Measurements from ENCODE around the gene UFC1. TPM values are rescaled to one million over a fixed set of nuclear protein-coding genes. Genes with fewer than 3 reads are reported as not detected.

UFC1 gene
- total and polyA plus RNA-seq, 2 of the 13 experiments (the other 11 are each of a cell fraction or from before 2014, with no cell fraction given): 72.8 to 85.2 TPM

DNA sequence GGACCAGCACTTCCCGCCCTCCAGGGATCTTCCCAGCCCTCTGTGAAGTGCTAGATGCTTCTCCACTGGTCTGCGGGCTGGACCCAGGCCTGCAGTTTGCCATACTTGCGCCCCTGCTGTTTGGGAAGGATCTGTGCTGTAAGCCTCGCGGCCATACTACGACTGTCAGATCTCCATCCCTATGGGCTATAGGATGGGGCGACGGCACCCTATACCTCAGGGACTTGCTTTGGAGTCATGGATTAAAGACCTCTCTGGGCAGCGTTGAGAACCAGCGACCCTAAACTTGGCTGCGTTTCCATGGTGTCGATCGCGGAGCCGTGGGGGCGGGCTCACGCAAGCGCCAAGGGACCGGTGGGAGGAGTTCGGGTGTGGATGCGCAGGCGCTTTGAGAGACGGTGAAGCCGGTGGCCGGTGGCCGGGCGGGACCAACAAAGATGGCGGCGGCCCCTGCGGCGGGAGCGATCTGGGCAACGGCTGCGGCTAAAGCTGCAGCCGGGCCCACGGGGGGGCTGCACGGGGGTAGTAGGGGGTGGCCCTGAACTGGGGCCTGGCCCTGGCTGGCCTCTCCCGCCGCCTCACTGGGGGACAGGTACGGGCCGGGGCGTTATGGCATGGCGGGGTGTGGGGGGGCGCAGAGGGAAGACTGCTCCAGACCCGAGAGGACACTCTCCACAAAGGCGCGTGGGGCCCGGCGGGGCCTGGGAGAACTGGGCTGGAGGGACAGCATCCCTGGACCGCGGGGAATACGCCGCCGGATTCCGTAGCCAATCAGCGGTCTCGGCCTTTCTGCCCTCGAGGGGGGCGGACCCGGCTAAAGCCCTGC is 5.5 kb downstream of the UFC1 start, which contains the start of gene USP21 (continued):
- TF ChIP-seq, protein P1, sequence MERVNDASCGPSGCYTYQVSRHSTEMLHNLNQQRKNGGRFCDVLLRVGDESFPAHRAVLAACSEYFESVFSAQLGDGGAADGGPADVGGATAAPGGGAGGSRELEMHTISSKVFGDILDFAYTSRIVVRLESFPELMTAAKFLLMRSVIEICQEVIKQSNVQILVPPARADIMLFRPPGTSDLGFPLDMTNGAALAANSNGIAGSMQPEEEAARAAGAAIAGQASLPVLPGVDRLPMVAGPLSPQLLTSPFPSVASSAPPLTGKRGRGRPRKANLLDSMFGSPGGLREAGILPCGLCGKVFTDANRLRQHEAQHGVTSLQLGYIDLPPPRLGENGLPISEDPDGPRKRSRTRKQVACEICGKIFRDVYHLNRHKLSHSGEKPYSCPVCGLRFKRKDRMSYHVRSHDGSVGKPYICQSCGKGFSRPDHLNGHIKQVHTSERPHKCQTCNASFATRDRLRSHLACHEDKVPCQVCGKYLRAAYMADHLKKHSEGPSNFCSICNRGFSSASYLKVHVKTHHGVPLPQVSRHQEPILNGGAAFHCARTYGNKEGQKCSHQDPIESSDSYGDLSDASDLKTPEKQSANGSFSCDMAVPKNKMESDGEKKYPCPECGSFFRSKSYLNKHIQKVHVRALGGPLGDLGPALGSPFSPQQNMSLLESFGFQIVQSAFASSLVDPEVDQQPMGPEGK (CRISPR knock-in tag; IDR thresholded peaks at IDR 0.05): peak; percentile 48
- TF ChIP-seq HOXD1 (CRISPR knock-in tag; IDR thresholded peaks at IDR 0.05) (no peak), ZNF543 (CRISPR knock-in tag; IDR thresholded peaks at IDR 0.05) (peak; percentile 48; the same call in 1 of the 2 replicates), HNRNPK (IDR thresholded peaks at IDR 0.05; ENCODE audit: low read depth, low read length, poor library complexity, severe bottlenecking) (no peak), ZNF605 (CRISPR knock-in tag; IDR thresholded peaks at IDR 0.05) (peak; percentile 8; the same call in 1 of the 2 replicates), EEA1 (CRISPR knock-in tag; IDR thresholded peaks at IDR 0.05; ENCODE audit: borderline replicate concordance) (no peak), GPN1 (CRISPR knock-in tag; IDR thresholded peaks at IDR 0.05; ENCODE audit: borderline replicate concordance) (no peak), NCOA5 (CRISPR knock-in tag; IDR thresholded peaks at IDR 0.05) (no peak), POLR2AphosphoS5 (IDR thresholded peaks at IDR 0.05; ENCODE audit: low read depth, low read length) (peak; percentile 74), MAZ (IDR thresholded peaks at IDR 0.05; ENCODE audit: borderline replicate concordance, low read depth, low read length) (no peak; the same call in 1 of the 2 replicates), MAZ (CRISPR knock-in tag; IDR thresholded peaks at IDR 0.05; ENCODE audit: low read depth) (no peak), NKX3-1 (CRISPR knock-in tag; IDR thresholded peaks at IDR 0.05) (no peak)
- TF ChIP-seq, protein P2, sequence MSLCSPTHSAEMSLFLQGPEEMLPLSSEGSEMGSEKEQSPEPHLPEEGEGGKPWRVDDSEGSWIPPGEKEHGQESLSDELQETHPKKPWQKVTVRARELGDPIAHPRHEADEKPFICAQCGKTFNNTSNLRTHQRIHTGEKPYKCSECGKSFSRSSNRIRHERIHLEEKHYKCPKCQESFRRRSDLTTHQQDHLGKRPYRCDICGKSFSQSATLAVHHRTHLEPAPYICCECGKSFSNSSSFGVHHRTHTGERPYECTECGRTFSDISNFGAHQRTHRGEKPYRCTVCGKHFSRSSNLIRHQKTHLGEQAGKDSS (CRISPR knock-in tag; IDR thresholded peaks at IDR 0.05; ENCODE audit: borderline replicate concordance, low read depth): no peak
- TF ChIP-seq, protein P3, sequence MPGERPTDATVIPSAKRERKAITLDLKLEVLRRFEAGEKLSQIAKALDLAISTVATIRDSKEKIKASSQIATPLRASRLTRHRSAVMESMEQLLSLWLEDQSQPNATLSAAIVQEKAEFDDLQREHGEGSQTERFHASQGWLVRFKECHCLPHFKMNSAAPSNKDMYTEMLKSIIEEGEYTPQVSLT (CRISPR knock-in tag; IDR thresholded peaks at IDR 0.05; ENCODE audit: borderline replicate concordance, low read depth): no peak
- TF ChIP-seq, protein P4, sequence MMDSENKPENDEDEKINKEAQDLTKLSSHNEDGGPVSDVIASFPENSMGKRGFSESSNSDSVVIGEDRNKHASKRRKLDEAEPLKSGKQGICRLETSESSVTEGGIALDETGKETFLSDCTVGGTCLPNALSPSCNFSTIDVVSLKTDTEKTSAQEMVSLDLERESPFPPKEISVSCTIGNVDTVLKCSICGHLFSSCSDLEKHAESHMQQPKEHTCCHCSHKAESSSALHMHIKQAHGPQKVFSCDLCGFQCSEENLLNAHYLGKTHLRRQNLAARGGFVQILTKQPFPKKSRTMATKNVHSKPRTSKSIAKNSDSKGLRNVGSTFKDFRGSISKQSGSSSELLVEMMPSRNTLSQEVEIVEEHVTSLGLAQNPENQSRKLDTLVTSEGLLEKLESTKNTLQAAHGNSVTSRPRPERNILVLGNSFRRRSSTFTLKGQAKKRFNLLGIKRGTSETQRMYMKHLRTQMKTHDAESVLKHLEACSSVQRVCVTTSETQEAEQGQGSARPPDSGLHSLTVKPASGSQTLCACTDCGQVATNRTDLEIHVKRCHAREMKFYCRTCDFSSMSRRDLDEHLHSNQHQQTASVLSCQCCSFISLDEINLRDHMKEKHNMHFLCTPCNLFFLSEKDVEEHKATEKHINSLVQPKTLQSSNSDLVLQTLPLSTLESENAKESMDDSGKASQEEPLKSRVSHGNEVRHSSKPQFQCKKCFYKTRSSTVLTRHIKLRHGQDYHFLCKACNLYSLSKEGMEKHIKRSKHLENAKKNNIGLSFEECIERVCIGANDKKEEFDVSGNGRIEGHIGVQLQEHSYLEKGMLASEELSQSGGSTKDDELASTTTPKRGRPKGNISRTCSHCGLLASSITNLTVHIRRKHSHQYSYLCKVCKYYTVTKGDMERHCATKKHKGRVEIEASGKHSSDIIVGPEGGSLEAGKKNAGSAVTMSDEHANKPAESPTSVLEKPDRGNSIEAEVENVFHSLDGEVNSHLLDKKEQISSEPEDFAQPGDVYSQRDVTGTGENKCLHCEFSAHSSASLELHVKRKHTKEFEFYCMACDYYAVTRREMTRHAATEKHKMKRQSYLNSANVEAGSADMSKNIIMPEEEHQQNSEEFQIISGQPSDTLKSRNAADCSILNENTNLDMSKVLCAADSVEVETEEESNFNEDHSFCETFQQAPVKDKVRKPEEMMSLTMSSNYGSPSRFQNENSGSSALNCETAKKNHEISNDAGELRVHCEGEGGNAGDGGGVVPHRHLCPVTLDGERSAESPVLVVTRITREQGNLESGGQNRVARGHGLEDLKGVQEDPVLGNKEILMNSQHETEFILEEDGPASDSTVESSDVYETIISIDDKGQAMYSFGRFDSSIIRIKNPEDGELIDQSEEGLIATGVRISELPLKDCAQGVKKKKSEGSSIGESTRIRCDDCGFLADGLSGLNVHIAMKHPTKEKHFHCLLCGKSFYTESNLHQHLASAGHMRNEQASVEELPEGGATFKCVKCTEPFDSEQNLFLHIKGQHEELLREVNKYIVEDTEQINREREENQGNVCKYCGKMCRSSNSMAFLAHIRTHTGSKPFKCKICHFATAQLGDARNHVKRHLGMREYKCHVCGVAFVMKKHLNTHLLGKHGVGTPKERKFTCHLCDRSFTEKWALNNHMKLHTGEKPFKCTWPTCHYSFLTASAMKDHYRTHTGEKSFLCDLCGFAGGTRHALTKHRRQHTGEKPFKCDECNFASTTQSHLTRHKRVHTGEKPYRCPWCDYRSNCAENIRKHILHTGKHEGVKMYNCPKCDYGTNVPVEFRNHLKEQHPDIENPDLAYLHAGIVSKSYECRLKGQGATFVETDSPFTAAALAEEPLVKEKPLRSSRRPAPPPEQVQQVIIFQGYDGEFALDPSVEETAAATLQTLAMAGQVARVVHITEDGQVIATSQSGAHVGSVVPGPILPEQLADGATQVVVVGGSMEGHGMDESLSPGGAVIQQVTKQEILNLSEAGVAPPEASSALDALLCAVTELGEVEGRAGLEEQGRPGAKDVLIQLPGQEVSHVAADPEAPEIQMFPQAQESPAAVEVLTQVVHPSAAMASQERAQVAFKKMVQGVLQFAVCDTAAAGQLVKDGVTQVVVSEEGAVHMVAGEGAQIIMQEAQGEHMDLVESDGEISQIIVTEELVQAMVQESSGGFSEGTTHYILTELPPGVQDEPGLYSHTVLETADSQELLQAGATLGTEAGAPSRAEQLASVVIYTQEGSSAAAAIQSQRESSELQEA (CRISPR knock-in tag; IDR thresholded peaks at IDR 0.05; ENCODE audit: not compliant biosample characterization): no peak

All from HepG2 (cell line).